HepG2 (cell line): Measurements from ENCODE around the gene MTA3. TPM values are rescaled to one million over a fixed set of nuclear protein-coding genes. Genes with fewer than 3 reads are reported as not detected.

Source experiments
- ATAC-seq: fragments of 200-7000 bp; cut with Tn5 transposase; 3 replicates; pipeline ENCODE4 v1.9.1; 2020; ENCODE audit warnings: mild to moderate bottlenecking, moderate library complexity
- BruUV-seq: library from RNA; stranded (reverse); fragments of 400-500 nt; replicated peaks from 2 replicates; lab custom pipeline; 2021; lab: Mats Ljungman, UMichigan
- CTCF ChIA-PET: fragments of 300-600 bp; formaldehyde crosslinking; extraction: SDS; loops from one replicate; lab custom pipeline; 2021; ENCODE audit warnings: low total read pairs, inconsistent platforms, low intra/inter-chr PET ratio; lab: Yijun Ruan, JAX
- POLR2A ChIA-PET: fragments of 350-600 bp; sonication (Branson Sonifier 250); formaldehyde crosslinking; loops from one replicate; lab custom pipeline; 2020; ENCODE audit warnings: antibody characterized with exemption, inconsistent platforms; lab: Yijun Ruan, JAX
- DNase-seq: peaks from one replicate; pipeline ENCODE4 v3.0.0-alpha.2; 2015; ENCODE audit warnings: low spot score
- FAIRE-seq: peaks from 3 replicates; lab custom pipeline; 2011; peaks lifted over from hg19 to GRCh38; lab: Jason Lieb, UNC
- H2AFZ ChIP-seq: one replicate; pipeline ENCODE4 v1.6.1; 2011; ENCODE audit warnings: low read length, inconsistent platforms
- H3K27ac ChIP-seq: fragments of 300-600 bp; 3 replicates; pipeline ENCODE4 v1.8.0; 2011; ENCODE audit warnings: mixed run types, mild to moderate bottlenecking, mixed read lengths, low read length, inconsistent platforms; ENCODE audit not compliant: insufficient read depth; ENCODE audit errors: extremely low read length
- H3K27me3 ChIP-seq, 2 experiments: fragments of 200-600 bp in 1 of 2; 2 replicates in 1 of 2; 3 replicates in 1 of 2; pipeline versions ENCODE4 v1.6.0 to v1.8.0; 2011; ENCODE audit warnings: low read length in 2 of 2, mild to moderate bottlenecking in 2 of 2, moderate library complexity in 2 of 2, inconsistent platforms in 1 of 2; ENCODE audit not compliant: insufficient read depth in 2 of 2, control insufficient read depth in 1 of 2
- H3K36me3 ChIP-seq, 2 experiments: fragments of 200-600 bp in 1 of 2; replicated peaks in 1 of 2; 2 replicates in 1 of 2; 3 replicates in 1 of 2; pipeline versions ENCODE4 v1.5.1 to v1.8.0; 2011; ENCODE audit warnings: low read length in 2 of 2, inconsistent platforms in 1 of 2; ENCODE audit not compliant: insufficient read depth in 2 of 2, control insufficient read depth in 1 of 2
- H3K4me1 ChIP-seq: 2 replicates; pipeline ENCODE4 v1.5.1; 2012; ENCODE audit warnings: low read length, inconsistent platforms; ENCODE audit not compliant: insufficient read depth
- H3K4me2 ChIP-seq: 2 replicates; pipeline ENCODE4 v1.6.0; 2011; ENCODE audit warnings: low read depth, low read length, inconsistent platforms
- H3K4me3 ChIP-seq, 3 experiments: fragments of 200-600 bp in 1 of 3; sonication (generic), shearing (Covaris generic) in 1 of 3; replicated peaks in 1 of 3; 2 replicates each; pipeline ENCODE4 v1.5.1; 2011 to 2016; ENCODE audit warnings: low read length in 3 of 3, inconsistent platforms in 2 of 3, low read depth in 2 of 3, mild to moderate bottlenecking in 2 of 3, control low read depth in 1 of 3, mixed read lengths in 1 of 3; ENCODE audit not compliant: insufficient read depth in 1 of 3
- H3K79me2 ChIP-seq: one replicate; pipeline ENCODE4 v1.6.1; 2011; ENCODE audit warnings: low read length, inconsistent platforms; ENCODE audit not compliant: insufficient read depth
- H3K9ac ChIP-seq: 2 replicates; pipeline ENCODE4 v1.6.0; 2011; ENCODE audit warnings: mild to moderate bottlenecking, low read depth, low read length, inconsistent platforms; ENCODE audit not compliant: insufficient read depth
- H3K9me3 ChIP-seq: 2 replicates; pipeline ENCODE4 v1.5.1; 2012; ENCODE audit warnings: mild to moderate bottlenecking, low read length
- H4K20me1 ChIP-seq: 2 replicates; pipeline ENCODE4 v1.6.0; 2011; ENCODE audit warnings: inconsistent platforms, mild to moderate bottlenecking, low read length, moderate library complexity; ENCODE audit not compliant: insufficient read depth
- AKAP8 ChIP-seq: sonication (generic); formaldehyde crosslinking; IDR thresholded peaks from 2 replicates; pipeline ENCODE4 v1.5.1; 2020; ENCODE audit warnings: mild to moderate bottlenecking, missing genetic modification reagents
- FOXP4 ChIP-seq: sonication (generic); formaldehyde crosslinking; IDR thresholded peaks from 2 replicates; pipeline ENCODE4 v1.4.0; 2020; ENCODE audit warnings: missing genetic modification reagents
- HDAC2 ChIP-seq: sonication (generic); formaldehyde crosslinking; IDR thresholded peaks from 2 replicates; pipeline ENCODE4 v1.4.0; 2020; ENCODE audit warnings: missing genetic modification reagents
- MEF2D ChIP-seq: sonication (generic); formaldehyde crosslinking; IDR thresholded peaks from 2 replicates; pipeline ENCODE4 v1.5.1; 2020; ENCODE audit warnings: mild to moderate bottlenecking, missing genetic modification reagents
- NR2C2 ChIP-seq: sonication (generic); formaldehyde crosslinking; IDR thresholded peaks from 2 replicates; pipeline ENCODE4 v1.4.0; 2020; ENCODE audit warnings: missing genetic modification reagents, mild to moderate bottlenecking, moderate library complexity, borderline replicate concordance
- NR2F2 ChIP-seq: IDR thresholded peaks from 2 replicates; pipeline ENCODE4 v1.6.1; 2012; ENCODE audit warnings: low read depth, inconsistent platforms, borderline replicate concordance
- NR2F6 ChIP-seq, 2 experiments: IDR thresholded peaks; 2 replicates each; pipeline ENCODE4 v1.6.1; 2016; ENCODE audit warnings: antibody characterized with exemption in 1 of 2, mild to moderate bottlenecking in 1 of 2
- RBM22 ChIP-seq: fragments of 200-400 bp; formaldehyde crosslinking; optimal IDR thresholded peaks from 2 replicates; pipeline ENCODE3; 2017; ENCODE audit warnings: mild to moderate bottlenecking, low read length, moderate library complexity
- SKIL ChIP-seq: sonication (generic); formaldehyde crosslinking; IDR thresholded peaks from 2 replicates; pipeline ENCODE4 v1.8.0; 2022; ENCODE audit warnings: missing genetic modification reagents, mild to moderate bottlenecking, moderate library complexity, borderline replicate concordance
- ZBTB33 ChIP-seq: sonication (generic); formaldehyde crosslinking; IDR thresholded peaks from 2 replicates; pipeline ENCODE4 v1.4.0; 2020; ENCODE audit warnings: missing genetic modification reagents
- ZBTB7B ChIP-seq: sonication (generic); formaldehyde crosslinking; IDR thresholded peaks from 2 replicates; pipeline ENCODE4 v1.4.0; 2020; ENCODE audit warnings: missing genetic modification reagents
- ZNF501 ChIP-seq: sonication (generic); formaldehyde crosslinking; IDR thresholded peaks from 2 replicates; pipeline ENCODE4 v1.5.1; 2020; ENCODE audit warnings: mild to moderate bottlenecking, moderate library complexity, missing genetic modification reagents
- ZNF639 ChIP-seq: conservative IDR thresholded peaks from 2 replicates; pipeline ENCODE4 v1.6.1; 2018; ENCODE audit warnings: missing genetic modification reagents
- WGBS: methylation state at CpG from one replicate; pipeline ENCODE4 v1.1.6; 2017; ENCODE audit warnings: low lambda C conversion rate; 5-methylcytosine and 5-hydroxymethylcytosine counted together
- in situ Hi-C: cut with HindIII; loops from 2 replicates; pipeline ENCODE4 v1.10.0; 2017; ENCODE audit warnings: low pct_unique_long_range_greater_than_20kb; ENCODE audit not compliant: extremely low pct_ligation_motif_present
- intact Hi-C: fragments of 100-400 bp; cut with micrococcal nuclease; formaldehyde crosslinking; loops from one replicate; pipeline ENCODE4 v1.10.0; 2022; ENCODE audit not compliant: unreplicated experiment
- polyA plus RNA-seq, 8 experiments: library from polyadenylated mRNA; depleted of rRNA in 3 of 8; stranded (reverse) in 7 of 8; unstranded in 1 of 8; fragments of >200 nt; fragmentation: Illumina TruSeq in 4 of 8; extraction: Trizol in 4 of 8; gene quantifications; 2 replicates each; pipeline versions ENCODE4 v1.2.1 to v1.2.3, GENCODE V29; 2011 to 2016; ENCODE audit warnings: low read depth in 4 of 8, missing spikeins in 1 of 8, mixed read lengths in 1 of 8; ENCODE audit not compliant: insufficient read depth in 1 of 8
- total RNA-seq, 5 experiments: library from RNA; depleted of rRNA; stranded (reverse); fragments of >200 nt; fragmentation: Illumina TruSeq; extraction: Trizol; gene quantifications; 2 replicates each; pipeline ENCODE4 v1.2.3, GENCODE V29; 2016; ENCODE audit warnings: low read depth in 1 of 5
- TF ChIP-seq, protein P1 (sequence below): sonication (generic); formaldehyde crosslinking; IDR thresholded peaks from 2 replicates; pipeline ENCODE4 v1.4.0; 2020; ENCODE audit warnings: missing genetic modification reagents
- TF ChIP-seq, protein P2 (sequence below): sonication (generic); formaldehyde crosslinking; IDR thresholded peaks from 2 replicates; pipeline ENCODE4 v1.5.0; 2020; ENCODE audit warnings: missing genetic modification reagents

MTA3 gene
- total and polyA plus RNA-seq, 2 of the 13 experiments (the other 11 are each of a cell fraction or from before 2014, with no cell fraction given) = 48.8 to 77.8 TPM

DNA sequence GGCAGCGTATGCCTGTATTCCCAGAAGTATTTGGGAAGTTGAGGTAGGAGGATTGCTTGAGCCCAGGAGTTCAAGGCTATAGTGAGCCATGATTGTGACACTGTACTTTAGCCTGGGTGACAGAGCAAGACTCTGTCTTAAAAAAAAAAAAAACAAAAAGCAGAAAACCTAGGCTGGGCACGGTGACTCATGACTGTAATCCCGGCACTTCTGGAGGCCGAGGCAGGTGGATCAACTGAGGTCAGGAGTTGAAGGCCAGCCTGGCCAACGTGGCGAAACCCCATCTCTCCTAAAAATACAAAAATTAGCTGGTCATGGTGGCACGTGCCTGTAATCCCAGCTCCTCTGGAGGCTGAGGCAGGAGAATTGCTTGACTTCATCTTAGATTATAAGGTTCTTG lies 46.4 kb downstream of the MTA3 start:
- Histone ChIP-seq H3K4me1 (peaks cover 26% of the 10 kb centered on the region), H3K79me2 (peaks cover 3% of the 10 kb centered on the region), H3K4me2 (no peak overlapping the region), H3K27me3 (no peaks in the 10 kb centered on the region), H3K9me3 (no peaks in the 10 kb centered on the region), H4K20me1 (no peaks in the 10 kb centered on the region), H3K4me3 (no peak overlapping the region), H3K9ac (no peak overlapping the region), H3K27ac (peak overlapping the region; percentile 61), H2AFZ (no peak overlapping the region), H3K36me3 (peaks cover 9 to 42% of the 10 kb centered on the region in 2 experiments)
- no TSS peak for BruUV-seq
- peak; percentile 86 for DNase-seq
- ATAC-seq = peak; percentile 84
- in situ Hi-C loops = no loop called here
- peak; percentile 89 for FAIRE-seq
- 12% methylated on average over 7 of the region's 7 CpGs for WGBS
- CTCF ChIA-PET = no interaction called here
- POLR2A ChIA-PET = interaction anchor here (0.7 to 1.0 kb wide), 4 partner anchors 13 to 136 kb away, joined by 3 to 7 read pairs (median 3); no protein-coding TSS in a partner anchor
- intact Hi-C loops = no loop called here
- TF ChIP-seq HDAC2 (CRISPR knock-in tag) = peak; percentile 68
- peak; percentile 77 for TF ChIP-seq ZNF501 (CRISPR knock-in tag)
- peak; percentile 90 for TF ChIP-seq NR2C2 (CRISPR knock-in tag)
- peak; percentile 49; the same call in 1 of the 2 replicates for TF ChIP-seq AKAP8 (CRISPR knock-in tag)
- TF ChIP-seq, protein P1, sequence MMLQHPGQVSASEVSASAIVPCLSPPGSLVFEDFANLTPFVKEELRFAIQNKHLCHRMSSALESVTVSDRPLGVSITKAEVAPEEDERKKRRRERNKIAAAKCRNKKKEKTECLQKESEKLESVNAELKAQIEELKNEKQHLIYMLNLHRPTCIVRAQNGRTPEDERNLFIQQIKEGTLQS = peak; percentile 88
- peak; percentile 89 for TF ChIP-seq NR2F6 (IDR thresholded peaks at IDR 0.05)
- peak; percentile 93 for TF ChIP-seq NR2F6 (CRISPR knock-in tag; IDR thresholded peaks at IDR 0.05)
- peak; percentile 62 for TF ChIP-seq FOXP4
- peak; percentile 72 for TF ChIP-seq NR2F2
- TF ChIP-seq ZBTB7B (CRISPR knock-in tag) = peak; percentile 46; the same call in 1 of the 2 replicates
- TF ChIP-seq, protein P2, sequence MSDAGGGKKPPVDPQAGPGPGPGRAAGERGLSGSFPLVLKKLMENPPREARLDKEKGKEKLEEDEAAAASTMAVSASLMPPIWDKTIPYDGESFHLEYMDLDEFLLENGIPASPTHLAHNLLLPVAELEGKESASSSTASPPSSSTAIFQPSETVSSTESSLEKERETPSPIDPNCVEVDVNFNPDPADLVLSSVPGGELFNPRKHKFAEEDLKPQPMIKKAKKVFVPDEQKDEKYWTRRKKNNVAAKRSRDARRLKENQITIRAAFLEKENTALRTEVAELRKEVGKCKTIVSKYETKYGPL (CRISPR knock-in tag) = no peak
- 0 out of 2 replicates have a peak, but pooled peaks have one; percentile 20 for TF ChIP-seq ZNF639
- TF ChIP-seq ZBTB33 (CRISPR knock-in tag) = peak; percentile 44; the same call in 1 of the 2 replicates
- TF ChIP-seq RBM22 = no peak
- peak; percentile 48; the same call in 1 of the 2 replicates for TF ChIP-seq SKIL (CRISPR knock-in tag)
- peak; percentile 44; the same call in 1 of the 2 replicates for TF ChIP-seq MEF2D (CRISPR knock-in tag)
